HG02610 (cell line): ENCODE measurements around the gene PDZRN4.
"Not testable (repeated sequence)": the region's sequence is repeated elsewhere in the genome, so short reads cannot be mapped to it uniquely, and the experiment has no call there.

Experiments
- ATAC-seq: cut with Tn5 transposase; IDR thresholded peaks from one replicate; pipeline ENCODE4 v1.9.1; 2021; ENCODE audit warnings: mild to moderate bottlenecking, moderate library complexity; ENCODE audit not compliant: unreplicated experiment

Gene PDZRN4

DNA sequence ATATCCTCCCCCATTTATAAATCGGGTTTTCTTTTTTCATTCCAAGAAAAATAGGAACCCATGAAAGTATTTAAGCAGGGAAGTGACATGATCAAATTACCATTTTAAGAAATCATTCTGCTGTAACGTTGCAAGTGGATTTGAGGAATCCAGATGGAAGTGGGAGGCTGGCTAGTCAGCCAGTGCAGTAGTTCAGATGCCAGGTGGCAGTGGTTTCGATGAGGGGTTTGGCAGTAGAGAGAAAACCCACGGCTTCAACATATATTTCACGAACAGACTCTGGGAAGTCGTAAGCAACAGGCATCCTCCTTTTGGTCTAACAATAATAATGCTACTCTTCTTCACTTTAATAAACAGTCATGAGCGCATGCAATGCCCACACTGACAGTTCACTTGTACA is 25.0 kb downstream of the PDZRN4 start:
- no peak for ATAC-seq

- no peak for ATAC-seq
Observed at GRCh38 chr12:41213648-41214047, 25.5 kb downstream of the PDZRN4 start.

DNA sequence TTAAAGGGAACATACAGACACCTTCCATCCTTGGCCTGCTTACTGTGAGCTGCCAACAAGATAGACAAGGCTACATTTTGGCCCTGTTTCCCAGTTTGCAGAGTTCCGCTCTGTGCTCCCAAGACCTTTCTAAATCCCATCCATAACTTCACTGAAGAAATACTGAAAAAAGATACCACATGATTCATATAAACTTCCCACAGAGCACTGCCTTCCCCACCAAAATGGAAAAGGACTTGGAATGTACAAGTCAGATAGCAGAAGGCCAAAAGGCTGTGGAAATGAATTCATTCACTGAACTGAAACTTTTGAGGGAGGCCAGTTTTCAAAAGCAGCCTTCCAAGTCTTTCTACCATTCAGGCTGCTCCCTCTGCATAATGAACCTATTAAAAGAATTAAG is 29.6 kb downstream of the PDZRN4 start:
- ATAC-seq: no peak

DNA sequence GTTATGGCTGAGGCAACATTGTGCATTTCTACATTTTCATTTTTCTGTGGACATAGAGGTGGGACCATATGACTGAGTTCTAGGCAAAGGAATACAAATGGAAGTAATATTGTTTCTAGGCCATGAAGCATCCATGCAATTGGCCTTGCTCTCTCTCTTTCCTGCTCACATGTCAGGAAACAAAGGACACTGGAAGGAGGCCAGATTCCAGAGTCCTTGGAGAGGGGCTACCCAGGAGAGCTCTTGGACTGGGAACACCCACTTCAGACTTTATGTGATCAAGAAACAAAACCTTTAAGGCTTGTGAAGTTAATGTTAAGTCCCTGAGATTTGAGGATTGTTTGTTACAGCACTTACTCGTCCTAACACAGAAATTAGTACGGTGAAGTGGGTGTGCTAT is 32.8 kb downstream of the PDZRN4 start:
- no peak for ATAC-seq

GRCh38 chr12:41221491-41221890 is 33.4 kb downstream of the PDZRN4 start:
- no peak for ATAC-seq

DNA sequence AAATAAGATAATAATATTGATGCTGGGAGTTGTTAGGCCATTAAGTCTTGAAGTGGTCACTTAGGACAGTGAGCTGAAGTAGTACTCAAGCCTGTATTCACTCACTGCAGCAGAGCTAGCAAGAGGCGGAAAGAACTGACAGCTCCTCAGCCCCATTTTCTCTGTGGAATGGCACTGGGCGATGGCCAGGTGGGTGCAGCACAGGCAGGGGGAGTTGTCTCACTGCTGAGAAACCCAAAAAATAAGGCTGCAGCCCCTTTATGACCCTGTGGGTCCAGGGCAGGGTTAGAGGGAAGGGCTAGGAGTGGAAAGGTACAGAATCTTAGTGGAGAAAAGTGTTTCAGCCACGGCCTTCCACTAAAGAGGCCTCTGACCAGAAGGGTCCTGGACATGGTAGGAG is 35.5 kb downstream of the PDZRN4 start:
- no peak for ATAC-seq

- no peak for ATAC-seq
Observed at GRCh38 chr12:41224066-41224465, 35.9 kb downstream of the PDZRN4 start.

DNA sequence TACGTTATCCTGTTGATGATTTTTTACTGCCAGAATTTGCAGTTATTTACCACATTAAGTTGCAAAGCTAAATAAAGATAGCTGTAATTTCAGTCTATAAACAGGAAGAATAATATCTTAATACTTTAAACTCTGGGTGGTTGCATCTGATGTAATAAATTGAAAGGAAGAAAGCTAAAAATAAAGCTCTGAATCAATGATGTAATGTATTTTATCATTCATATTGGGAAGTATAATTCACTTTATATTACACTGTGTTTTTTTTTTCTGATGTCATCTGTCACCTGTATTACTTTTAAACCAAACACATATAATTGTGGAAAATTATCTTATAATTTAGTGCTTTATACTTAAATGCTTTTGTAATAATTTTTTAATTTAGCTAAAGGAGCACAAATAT is 37.1 kb downstream of the PDZRN4 start:
- no peak for ATAC-seq

- no peak for ATAC-seq
Observed at GRCh38 chr12:41228066-41228820, 40.1 kb downstream of the PDZRN4 start.

DNA sequence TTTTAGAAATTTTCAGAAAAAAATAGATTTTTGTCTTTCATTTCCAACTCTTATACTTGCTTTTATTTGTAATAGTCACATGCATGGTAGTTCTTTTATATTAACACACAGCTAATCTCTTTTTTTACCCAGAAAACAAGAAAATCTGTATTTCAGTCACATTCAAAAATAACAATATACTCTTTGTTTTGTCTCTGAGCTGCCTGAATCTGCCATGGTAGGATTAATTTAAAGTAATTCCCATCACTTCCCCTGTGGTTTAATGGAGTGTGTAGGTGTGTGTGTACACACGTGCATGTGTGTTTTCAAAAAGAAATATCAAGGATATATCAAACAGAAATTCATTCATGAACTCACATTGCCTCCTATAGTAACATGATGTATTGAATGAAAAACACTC is 42.6 kb downstream of the PDZRN4 start:
- no peak for ATAC-seq

DNA sequence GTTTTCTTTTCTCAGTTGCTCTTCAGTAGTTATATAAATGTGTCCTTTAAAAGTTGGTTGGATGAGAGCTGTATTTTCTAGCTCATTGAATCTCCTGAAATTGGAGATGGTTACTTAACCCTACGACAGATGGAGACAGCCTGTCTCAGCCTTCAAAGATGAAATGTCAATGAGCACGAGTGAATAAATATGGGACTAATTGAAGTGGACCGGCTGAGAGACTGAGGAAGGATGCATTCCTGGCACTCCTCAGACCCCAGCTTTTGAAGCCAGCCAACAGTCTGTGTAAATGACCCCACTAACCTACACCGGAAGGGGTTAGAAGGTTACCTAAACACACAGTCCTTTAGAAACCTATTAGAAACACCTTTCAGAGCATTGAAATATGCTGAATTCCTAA is 46.6 kb downstream of the PDZRN4 start:
- no peak for ATAC-seq

- ATAC-seq: no peak
Observed at GRCh38 chr12:41242603-41243002, 54.5 kb downstream of the PDZRN4 start.

- ATAC-seq: no peak
Observed at GRCh38 chr12:41248391-41248790, 60.3 kb downstream of the PDZRN4 start.

GRCh38 chr12:41250748-41251147 is 62.6 kb downstream of the PDZRN4 start:
- ATAC-seq: no peak

DNA sequence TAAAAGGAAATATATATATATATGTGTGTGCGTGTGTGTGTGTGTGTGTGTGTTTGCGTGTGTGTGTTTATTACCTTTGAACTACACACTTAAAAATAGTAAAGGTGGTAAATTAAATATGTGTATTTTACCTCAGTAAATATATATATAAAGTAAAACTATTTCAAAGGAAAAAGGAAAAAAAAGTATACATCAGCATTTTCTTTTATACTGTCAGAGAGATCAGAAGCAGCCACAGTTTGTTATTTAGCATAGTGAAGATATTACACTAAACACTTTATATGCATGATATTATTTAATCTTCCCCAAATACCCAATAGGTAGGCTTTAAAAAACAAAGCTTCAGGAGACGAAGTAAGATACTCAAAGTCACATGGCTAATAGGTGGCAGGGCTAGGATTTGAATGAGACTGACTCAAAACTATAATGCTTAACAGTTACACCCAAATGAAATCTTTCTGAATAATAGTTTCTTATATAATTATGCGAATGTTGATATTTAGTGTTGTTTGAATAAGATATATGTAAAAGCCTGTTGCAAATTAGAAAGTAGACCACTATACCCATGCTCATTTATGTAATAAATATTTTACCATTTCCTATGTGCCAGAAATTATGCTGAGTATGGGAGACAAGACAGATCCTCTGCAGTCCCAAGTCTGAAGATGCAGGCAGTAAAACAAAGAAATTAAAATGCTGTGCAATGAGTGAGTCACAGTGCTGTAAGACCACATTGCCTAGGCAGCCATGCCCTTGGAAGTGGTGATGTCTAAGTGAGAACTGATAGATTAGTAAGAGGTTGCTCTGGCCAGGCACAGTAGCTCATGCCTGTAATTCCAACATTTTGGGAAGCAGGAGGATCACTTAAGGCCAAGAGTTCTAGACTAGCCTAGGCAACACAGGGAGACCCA is 66.1 kb downstream of the PDZRN4 start:
- ATAC-seq: no peak

- ATAC-seq: not testable (repeated sequence)
Observed at GRCh38 chr12:41263196-41263595, 75.1 kb downstream of the PDZRN4 start.

DNA sequence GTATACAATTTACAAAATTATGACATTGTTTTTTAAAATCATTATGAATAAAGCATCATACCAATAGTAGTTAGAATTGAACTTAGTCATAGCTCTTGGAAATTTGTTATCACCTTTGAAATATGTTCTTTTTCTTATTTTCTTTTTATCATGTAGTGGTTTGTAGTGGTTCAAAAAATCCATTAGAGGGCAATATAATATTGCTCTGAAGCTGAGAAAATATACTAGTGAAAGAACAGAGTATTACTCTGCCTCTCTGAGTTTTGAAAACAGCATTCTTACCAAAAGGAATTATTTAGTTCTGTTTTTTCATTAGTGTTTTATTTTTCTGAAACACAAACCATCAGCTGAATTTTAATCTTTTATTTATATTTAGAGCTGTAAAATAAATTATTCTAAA is 76.2 kb downstream of the PDZRN4 start:
- no peak for ATAC-seq

DNA sequence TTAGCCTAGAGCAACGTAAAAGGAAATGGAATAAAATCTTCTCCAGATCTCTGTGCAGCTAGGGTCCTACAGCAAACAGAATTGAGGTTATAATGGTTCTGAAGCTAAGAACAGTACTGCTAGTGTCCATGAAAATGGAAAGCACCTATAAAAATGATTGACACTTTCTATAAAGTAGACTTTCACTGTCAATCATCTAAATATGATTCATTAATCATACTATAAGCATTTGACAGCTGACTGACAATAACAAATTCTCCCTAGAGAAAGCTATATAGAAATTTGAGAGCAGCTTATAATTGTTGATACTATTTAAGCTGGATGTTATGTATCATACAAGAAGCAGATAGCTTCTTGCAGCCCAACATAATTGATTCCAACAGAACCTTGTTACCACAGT is 80.9 kb downstream of the PDZRN4 start:
- no peak for ATAC-seq

- ATAC-seq: no peak
Observed at GRCh38 chr12:41271489-41271888, 83.4 kb downstream of the PDZRN4 start.

DNA sequence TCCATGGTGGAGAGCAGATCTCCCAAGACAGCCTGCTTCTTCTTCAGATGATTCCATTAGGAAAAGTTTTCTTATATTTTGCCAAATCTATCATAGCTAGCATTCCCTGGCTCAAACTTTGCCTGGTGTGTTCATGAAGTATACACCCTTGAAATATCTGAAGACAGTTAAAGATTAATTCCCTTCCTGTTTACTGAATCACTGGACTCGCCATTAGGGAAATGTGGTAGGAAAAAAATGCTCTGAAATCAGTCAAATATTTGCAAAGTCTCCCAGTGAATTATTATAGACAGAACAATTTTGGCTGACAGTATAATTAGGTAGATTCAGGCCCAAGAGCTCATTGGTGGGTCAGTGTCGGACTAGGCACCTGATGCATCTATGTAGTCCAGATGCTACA is 86.5 kb downstream of the PDZRN4 start:
- no peak for ATAC-seq

DNA sequence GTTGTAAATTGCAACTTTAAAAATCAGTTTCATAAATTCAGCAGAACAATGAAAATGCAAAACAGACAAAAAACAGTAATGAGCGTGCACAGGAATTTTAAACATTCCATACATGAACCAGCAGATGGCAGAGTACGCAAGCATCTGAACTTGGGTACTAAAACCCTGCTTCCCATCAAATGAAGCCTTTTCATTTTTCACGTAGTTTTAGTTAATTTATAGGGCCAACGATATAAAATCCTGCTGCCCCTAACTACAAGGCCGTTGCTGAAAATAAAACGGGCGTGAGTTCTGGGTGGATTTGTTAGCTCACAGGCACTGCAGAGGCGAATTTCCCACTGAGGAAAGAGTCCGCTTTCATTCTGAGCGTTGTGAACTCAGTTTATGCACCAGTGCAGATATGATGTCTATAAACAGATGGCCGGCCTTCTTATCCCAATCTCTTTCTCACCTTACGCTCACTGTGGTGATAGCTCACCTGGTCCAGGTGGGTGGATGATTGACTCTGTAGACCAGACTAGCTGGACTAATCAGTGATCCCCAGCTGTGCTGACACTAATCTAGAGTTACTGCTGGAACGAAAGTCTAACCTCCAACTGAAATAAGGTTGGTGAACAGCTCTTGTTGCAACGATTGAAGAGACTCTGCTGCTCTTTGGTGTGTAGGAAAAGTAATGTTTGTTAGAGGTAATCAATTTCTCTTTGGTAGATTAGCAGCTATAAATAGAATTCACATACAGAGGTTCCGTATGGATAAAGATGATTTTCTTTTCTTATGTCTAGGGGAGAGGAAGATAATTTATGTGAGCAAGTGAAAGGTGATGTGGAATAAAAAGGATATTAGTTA is 89.2 kb downstream of the PDZRN4 start:
- peak; percentile 46 for ATAC-seq
